ENCODE measurements around the gene ACVR1B. TPM values are rescaled to one million over a fixed set of nuclear protein-coding genes. Genes with fewer than 3 reads are reported as not detected.

Gene ACVR1B
- total and polyA plus RNA-seq, 9 of the 15 experiments (the other 6 are each of a cell fraction or from before 2014, with no cell fraction given): 0.97 to 15.1 (median 6.8) TPM

GRCh38 chr12:52037248-52037861 is 85.9 kb downstream of the ACVR1B start:
- ChIA-PET POLR2A (no interaction called here), CTCF (ENCODE audit: low intra/inter-chr PET ratio) (interaction anchor here (0.6 to 0.7 kb wide), 2 partner anchors 30 to 98 kb away, joined by 7 to 8 read pairs; no protein-coding TSS in a partner anchor)
- Histone ChIP-seq H4K20me1 (replicated peaks; ENCODE audit: control insufficient read depth, insufficient read depth, low read length) (no peaks in the 10 kb centered on the region), H3K27me3 (ENCODE audit: control insufficient read depth in 2 of 2, insufficient read depth in 2 of 2, low read length in 2 of 2) (peaks cover 0 to 6% of the 10 kb centered on the region in 2 experiments; a peak in 1 of 5 replicates), H3K36me3 (ENCODE audit: control insufficient read depth, insufficient read depth, low read length) (no peaks in the 10 kb centered on the region), H2AFZ (ENCODE audit: low read depth, low read length) (peak overlapping the region; percentile 38; the same call in 1 of the 2 replicates), H3K79me2 (ENCODE audit: control insufficient read depth, insufficient read depth, low read length) (no peaks in the 10 kb centered on the region), H3K9ac (ENCODE audit: insufficient read depth in 1 of 2, low read depth in 2 of 2, low read length in 2 of 2) (peak overlapping the region; percentile 45 to 89; a peak in 3 of 4 replicates), H3K9me3 (replicated peaks; ENCODE audit: control insufficient read depth, insufficient read depth, low read depth, low read length) (no peaks in the 10 kb centered on the region), H3K9me1 (ENCODE audit: control insufficient read depth, insufficient read depth, low read length) (no peaks in the 10 kb centered on the region), H3K4me2 (ENCODE audit: insufficient read depth, low read length) (peak overlapping the region; percentile 53), H3K4me3 (peak overlapping the region; percentile 42), H3K4me1 (replicated peaks in 1 of 2; ENCODE audit: control insufficient read depth in 2 of 2, insufficient read depth in 2 of 2, low read length in 2 of 2) (peaks cover 17 to 35% of the 10 kb centered on the region in 2 experiments; a peak in 4 of 5 replicates), H3K27ac (ENCODE audit: extremely low read depth, low read depth, low read length) (no peak overlapping the region)
- in situ Hi-C loops (cut with MboI) (no loop called here), intact Hi-C loops (cut with micrococcal nuclease) (no loop called here)
- 14% methylated on average over 25 of the region's 59 CpGs for WGBS (ENCODE audit: insufficient coverage, low coverage, missing lambda C conversion rate)
- no TSS peak for BruUV-seq (replicated peaks)
- DNase-seq (ENCODE audit: extremely low read depth in 1 of 4, low spot score in 3 of 4) (peak in 2 of 4 experiments; percentile 57 to 58), FAIRE-seq (no peak), ATAC-seq (no peak)
- TF ChIP-seq ESRRB (CRISPR knock-in tag; IDR thresholded peaks at IDR 0.05; ENCODE audit: borderline replicate concordance): no peak
- TF ChIP-seq HOMEZ (CRISPR knock-in tag; IDR thresholded peaks at IDR 0.05): no peak
- TF ChIP-seq KLF16 (IDR thresholded peaks at IDR 0.05): no peak
- no peak for TF ChIP-seq POLR2AphosphoS5 (IDR thresholded peaks at IDR 0.05; ENCODE audit: control insufficient read depth, insufficient read depth, low read depth, low read length)
- no peak for TF ChIP-seq CREB3 (tag; conservative IDR thresholded peaks at IDR 0.05; ENCODE audit: low read depth)
- no peak for TF ChIP-seq ZBTB33 (CRISPR knock-in tag; IDR thresholded peaks at IDR 0.05)
- no peak for TF ChIP-seq ZFX (CRISPR knock-in tag; IDR thresholded peaks at IDR 0.05)
- no peak for TF ChIP-seq U2AF1 (optimal IDR thresholded peaks at IDR 0.05; ENCODE audit: low read depth, low read length)
- TF ChIP-seq TAF1 (IDR thresholded peaks at IDR 0.05; ENCODE audit: control insufficient read depth, extremely low read depth, insufficient read depth, low read length, severe bottlenecking): peak; percentile 15
- TF ChIP-seq, protein P1, sequence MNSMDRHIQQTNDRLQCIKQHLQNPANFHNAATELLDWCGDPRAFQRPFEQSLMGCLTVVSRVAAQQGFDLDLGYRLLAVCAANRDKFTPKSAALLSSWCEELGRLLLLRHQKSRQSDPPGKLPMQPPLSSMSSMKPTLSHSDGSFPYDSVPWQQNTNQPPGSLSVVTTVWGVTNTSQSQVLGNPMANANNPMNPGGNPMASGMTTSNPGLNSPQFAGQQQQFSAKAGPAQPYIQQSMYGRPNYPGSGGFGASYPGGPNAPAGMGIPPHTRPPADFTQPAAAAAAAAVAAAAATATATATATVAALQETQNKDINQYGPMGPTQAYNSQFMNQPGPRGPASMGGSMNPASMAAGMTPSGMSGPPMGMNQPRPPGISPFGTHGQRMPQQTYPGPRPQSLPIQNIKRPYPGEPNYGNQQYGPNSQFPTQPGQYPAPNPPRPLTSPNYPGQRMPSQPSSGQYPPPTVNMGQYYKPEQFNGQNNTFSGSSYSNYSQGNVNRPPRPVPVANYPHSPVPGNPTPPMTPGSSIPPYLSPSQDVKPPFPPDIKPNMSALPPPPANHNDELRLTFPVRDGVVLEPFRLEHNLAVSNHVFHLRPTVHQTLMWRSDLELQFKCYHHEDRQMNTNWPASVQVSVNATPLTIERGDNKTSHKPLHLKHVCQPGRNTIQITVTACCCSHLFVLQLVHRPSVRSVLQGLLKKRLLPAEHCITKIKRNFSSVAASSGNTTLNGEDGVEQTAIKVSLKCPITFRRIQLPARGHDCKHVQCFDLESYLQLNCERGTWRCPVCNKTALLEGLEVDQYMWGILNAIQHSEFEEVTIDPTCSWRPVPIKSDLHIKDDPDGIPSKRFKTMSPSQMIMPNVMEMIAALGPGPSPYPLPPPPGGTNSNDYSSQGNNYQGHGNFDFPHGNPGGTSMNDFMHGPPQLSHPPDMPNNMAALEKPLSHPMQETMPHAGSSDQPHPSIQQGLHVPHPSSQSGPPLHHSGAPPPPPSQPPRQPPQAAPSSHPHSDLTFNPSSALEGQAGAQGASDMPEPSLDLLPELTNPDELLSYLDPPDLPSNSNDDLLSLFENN (IDR thresholded peaks at IDR 0.05; ENCODE audit: low read depth in 2 of 2, low read length in 2 of 2): no peak
- no peak for TF ChIP-seq MYC (IDR thresholded peaks at IDR 0.05; ENCODE audit: low read depth, low read length)
- no peak for TF ChIP-seq MYC (CRISPR knock-in tag; IDR thresholded peaks at IDR 0.05; ENCODE audit: borderline replicate concordance, low read depth)
